HL-60 (cell line): Measurements from ENCODE around the gene ENPEP.

ENCODE experiments used
- GABPA ChIP-seq: IDR thresholded peaks from 2 replicates; pipeline ENCODE4 v1.6.1; 2012; ENCODE audit warnings: low read depth
- POLR2AphosphoS5 ChIP-seq: IDR thresholded peaks from 2 replicates; pipeline ENCODE4 v1.6.1; 2012; ENCODE audit warnings: low read depth

DNA sequence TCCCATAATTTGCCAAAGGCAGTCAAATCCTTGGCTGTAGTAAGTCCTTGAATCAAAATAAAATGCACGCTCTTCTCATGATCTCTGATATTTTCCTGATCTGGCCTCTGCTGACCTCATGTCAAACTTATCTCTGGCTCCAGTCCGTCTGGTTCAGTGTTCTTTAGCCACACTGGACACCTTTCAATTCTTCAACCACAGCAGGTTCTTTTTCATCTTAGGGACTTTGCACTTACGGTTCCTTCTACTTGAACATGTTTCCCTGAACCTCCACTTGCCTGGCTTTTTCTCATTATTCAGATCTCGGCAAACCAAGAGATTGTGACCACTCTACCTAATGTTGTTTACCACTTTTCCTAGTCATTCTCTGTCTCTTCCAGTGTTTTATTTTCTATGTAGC is 10.3 kb downstream of the ENPEP start:
- TF ChIP-seq POLR2AphosphoS5 = no peak
- TF ChIP-seq GABPA = no peak
